ENCODE results near the gene DYDC2.
"Not testable (repeated sequence)": the region's sequence is repeated elsewhere in the genome, so short reads cannot be mapped to it uniquely, and the experiment has no call there.

The DYDC2 gene, protein sequence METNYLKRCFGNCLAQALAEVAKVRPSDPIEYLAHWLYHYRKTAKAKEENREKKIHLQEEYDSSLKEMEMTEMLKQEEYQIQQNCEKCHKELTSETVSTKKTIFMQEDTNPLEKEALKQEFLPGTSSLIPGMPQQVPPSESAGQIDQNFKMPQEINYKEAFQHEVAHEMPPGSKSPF

GRCh38 chr10:80356563-80356988 is at the start of gene DYDC2, which contains the start of gene DYDC1:
TSS of gene DYDC2 (plus strand) at chr10:80356781. CDS start at chr10:80362444, 5,663 bp downstream.
TSS of gene DYDC1 (minus strand) at chr10:80356755. CDS start at chr10:80352601, 4,154 bp downstream.
- in situ Hi-C loops (cut with HindIII; ENCODE audit: low sequenced_read_pairs), result no loop called here

GRCh38 chr10:80313523-80313922 is 43.1 kb upstream of the DYDC2 start:
- in situ Hi-C loops (cut with HindIII; ENCODE audit: low sequenced_read_pairs), result no loop called here

- in situ Hi-C loops (cut with HindIII; ENCODE audit: low sequenced_read_pairs), result no loop called here
These were observed 41.2 kb upstream of the DYDC2 start for GRCh38 chr10:80315391-80315790.

- in situ Hi-C loops (cut with HindIII; ENCODE audit: low sequenced_read_pairs), result no loop called here
These were observed 37.8 kb upstream of the DYDC2 start for GRCh38 chr10:80318742-80319141.

- in situ Hi-C loops (cut with HindIII; ENCODE audit: low sequenced_read_pairs), result no loop called here
These were observed 37.3 kb upstream of the DYDC2 start for GRCh38 chr10:80319318-80319717.

- in situ Hi-C loops (cut with HindIII; ENCODE audit: low sequenced_read_pairs), result no loop called here
These were observed 36.8 kb upstream of the DYDC2 start for GRCh38 chr10:80319725-80320290.

DNA sequence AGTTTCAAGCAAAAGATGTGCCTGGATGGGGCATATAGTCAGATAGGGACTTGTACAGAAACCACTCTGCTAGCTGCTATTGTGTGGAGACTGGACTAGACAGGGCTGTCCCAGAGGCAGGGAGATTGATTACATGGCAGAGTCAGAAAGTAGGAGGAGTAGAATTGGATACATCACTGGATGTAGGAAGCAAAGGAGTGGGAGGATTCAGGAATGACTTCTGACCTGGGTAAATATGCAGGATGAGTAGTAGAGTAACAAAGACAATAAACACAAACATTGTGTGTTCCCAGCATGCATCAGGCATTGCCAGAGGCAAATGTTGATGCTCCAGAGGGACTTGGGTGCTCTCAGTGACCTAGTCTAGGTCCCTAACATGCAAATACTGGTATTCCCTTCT is 36.2 kb upstream of the DYDC2 start:
- in situ Hi-C loops (cut with HindIII; ENCODE audit: low sequenced_read_pairs), result no loop called here

GRCh38 chr10:80321183-80321582 is 35.4 kb upstream of the DYDC2 start:
- in situ Hi-C loops (cut with HindIII; ENCODE audit: low sequenced_read_pairs), result no loop called here

DNA sequence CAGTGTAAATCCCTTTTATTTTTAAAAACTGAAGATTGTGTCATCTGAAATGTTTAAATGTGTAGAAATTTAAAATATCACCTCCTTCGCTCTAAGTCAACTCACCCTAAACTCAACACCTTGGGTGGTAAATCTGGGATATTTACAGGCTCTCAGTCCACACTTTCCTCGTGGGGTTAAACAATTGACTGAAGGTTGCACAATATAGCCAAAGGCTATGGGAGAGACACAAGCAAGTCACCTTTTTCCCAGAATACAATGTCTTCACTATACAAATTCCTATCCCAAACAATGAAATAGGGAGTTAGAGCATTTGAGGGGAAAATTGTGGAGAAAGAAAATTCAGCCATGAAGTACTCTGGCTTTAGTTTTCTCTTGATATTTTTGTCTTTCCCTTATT is 34.4 kb upstream of the DYDC2 start:
- in situ Hi-C loops (cut with HindIII; ENCODE audit: low sequenced_read_pairs), result no loop called here

- in situ Hi-C loops (cut with HindIII; ENCODE audit: low sequenced_read_pairs), result no loop called here
These were observed 33.9 kb upstream of the DYDC2 start for GRCh38 chr10:80322711-80323110.

- in situ Hi-C loops (cut with HindIII; ENCODE audit: low sequenced_read_pairs), result no loop called here
These were observed 33.3 kb upstream of the DYDC2 start for GRCh38 chr10:80323311-80323710.

DNA sequence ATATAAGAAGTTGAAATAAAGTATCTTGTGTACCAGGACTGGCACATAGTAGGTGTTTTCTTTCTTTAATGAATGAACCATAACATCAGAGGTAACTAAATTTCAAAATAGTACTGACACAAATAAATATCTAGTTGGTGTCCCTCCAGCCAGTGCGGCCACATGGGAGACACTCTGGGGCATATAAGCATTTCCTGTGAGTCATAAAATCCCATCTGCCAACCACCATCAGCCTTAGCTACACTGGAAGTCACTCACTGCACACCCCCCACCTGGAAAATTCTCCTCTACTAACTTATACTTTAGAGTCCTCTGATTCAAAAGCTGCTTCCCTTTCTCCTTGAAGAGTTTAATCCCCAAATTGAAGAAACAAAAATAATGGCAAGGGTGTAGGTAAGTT is 32.5 kb upstream of the DYDC2 start:
- in situ Hi-C loops (cut with HindIII; ENCODE audit: low sequenced_read_pairs), result no loop called here

GRCh38 chr10:80324891-80325364 is 31.7 kb upstream of the DYDC2 start:
- in situ Hi-C loops (cut with HindIII; ENCODE audit: low sequenced_read_pairs), result no loop called here

GRCh38 chr10:80333983-80334382 is 22.6 kb upstream of the DYDC2 start:
- in situ Hi-C loops (cut with HindIII; ENCODE audit: low sequenced_read_pairs), result no loop called here

- in situ Hi-C loops (cut with HindIII; ENCODE audit: low sequenced_read_pairs), result no loop called here
These were observed 12.3 kb upstream of the DYDC2 start for GRCh38 chr10:80344276-80344675.

DNA sequence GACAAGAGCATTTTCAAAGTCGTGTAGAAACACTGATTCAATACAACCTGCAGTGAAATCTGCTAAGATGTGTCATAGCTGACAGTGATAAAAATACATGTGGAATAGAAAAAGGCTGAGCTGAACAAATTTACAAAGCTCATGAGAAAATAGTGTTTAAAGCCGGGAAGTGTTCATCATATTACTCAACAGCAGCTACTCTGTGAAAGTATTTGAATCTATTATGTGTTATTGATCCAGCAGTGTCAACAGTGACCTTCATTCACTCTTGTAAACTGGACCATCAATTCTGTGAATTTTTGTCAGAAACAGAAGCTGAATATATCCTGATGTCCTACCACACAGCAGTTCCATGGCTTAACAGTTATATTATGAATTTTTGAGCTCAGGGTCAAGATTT is 11.7 kb upstream of the DYDC2 start:
- in situ Hi-C loops (cut with HindIII; ENCODE audit: low sequenced_read_pairs), result no loop called here

DNA sequence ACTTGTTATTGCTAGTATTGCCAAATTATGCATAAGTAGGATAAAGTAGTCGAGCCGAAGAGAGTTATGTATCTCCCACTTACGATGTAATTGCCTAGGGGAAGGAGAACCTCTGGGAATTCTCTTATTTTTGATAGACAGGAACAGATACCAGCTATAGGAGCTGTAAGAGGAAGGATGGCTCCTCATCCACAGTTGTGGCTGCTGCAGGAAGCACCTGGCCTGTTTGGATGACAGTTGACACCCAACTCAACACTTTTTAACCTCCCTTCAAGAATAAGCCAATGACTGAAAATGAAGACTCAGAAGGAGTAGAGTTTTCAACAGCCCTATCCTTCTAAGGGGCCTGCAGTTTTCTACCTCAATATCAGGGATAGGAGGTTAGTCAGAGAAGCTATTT is 6.3 kb upstream of the DYDC2 start:
- in situ Hi-C loops (cut with HindIII; ENCODE audit: low sequenced_read_pairs), result no loop called here

DNA sequence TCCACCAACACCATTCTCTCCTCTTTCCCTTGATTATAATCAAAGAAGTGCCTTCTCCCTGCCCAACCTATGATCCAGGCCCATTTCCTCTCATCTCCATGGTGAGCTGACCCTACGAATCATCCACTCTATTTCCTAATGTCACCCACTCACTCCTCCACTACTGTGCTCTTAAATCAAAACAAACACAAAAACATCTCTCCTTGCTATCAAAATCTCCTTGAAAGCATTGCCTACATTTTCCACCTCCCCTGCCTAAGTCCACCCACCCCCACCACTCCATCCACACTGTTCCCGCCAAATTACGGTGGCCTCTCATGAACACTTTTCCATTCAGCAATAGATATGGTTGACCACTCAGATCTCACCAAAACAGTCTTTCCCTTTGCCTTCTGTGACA is 5.4 kb upstream of the DYDC2 start:
- in situ Hi-C loops (cut with HindIII; ENCODE audit: low sequenced_read_pairs), result no loop called here

GRCh38 chr10:80356989-80357850 is 639 bp downstream of the DYDC2 start:
- in situ Hi-C loops (cut with HindIII; ENCODE audit: low sequenced_read_pairs), result no loop called here

- in situ Hi-C loops (cut with HindIII; ENCODE audit: low sequenced_read_pairs), result no loop called here
These were observed 1.2 kb downstream of the DYDC2 start for GRCh38 chr10:80357851-80358125.

- in situ Hi-C loops (cut with HindIII; ENCODE audit: low sequenced_read_pairs), result not testable (repeated sequence)
These were observed 2.3 kb downstream of the DYDC2 start for GRCh38 chr10:80358925-80359324.

DNA sequence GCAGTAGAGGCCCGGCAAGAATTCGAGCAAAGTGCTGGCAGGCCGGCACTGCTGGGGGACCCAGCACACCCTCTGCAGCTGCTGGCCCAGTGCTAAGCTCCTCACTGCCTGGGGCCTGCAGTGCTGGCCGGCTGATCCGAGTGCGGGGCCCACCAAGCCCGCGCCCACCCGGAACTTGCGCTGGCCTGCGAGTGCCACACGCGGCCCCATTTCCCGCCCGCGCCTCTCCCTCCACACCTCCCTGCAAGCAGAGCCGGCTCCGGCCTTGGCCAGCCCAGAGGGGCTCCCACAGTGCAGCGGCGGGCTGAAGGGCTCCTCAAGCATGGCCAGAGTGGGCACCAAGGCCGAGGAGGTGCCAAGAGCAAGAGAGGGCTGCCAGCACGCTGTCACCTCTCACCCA is 3.1 kb downstream of the DYDC2 start:
- in situ Hi-C loops (cut with HindIII; ENCODE audit: low sequenced_read_pairs), result no loop called here

Data from endothelial cell of hepatic sinusoid (primary cell).